Measurements from ENCODE around the gene FAR2.

DNA sequence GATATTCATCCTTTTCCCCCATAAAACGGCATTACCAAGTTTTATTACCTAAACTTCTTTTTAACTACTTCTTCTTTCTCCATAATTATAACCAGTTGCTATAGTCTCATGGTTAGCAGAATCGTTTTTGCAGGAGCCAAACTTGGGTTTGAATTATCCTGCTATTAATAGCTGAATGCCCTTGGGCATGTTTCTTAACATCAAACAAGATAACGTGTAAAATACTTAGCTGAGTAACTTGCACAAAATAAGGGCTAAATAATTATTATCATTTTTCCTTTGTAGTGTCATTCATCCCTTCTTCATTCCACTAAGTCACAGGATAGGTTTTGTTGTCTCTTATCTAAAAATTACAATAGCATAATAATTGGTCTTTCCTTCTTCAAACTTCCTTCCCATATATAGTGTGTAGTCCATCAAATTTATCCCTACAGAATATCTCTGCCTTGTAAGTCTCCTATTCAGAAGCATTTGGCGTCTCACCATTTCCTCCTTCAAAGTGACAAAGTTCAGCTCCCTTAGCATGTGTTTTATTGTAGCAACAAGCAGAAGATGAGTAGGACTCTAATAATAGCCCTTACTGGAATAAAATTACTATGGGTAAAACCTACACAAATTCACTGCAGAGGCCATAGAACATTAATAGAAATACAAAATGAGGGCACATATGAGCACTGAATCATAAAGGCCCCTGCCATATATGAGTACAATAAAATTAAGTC, 63.8 kb downstream of the FAR2 start:
- TF ChIP-seq CREB1 (CRISPR knock-in tag; IDR thresholded peaks at IDR 0.05; ENCODE audit: low read depth): no peak
- TF ChIP-seq, protein P1, sequence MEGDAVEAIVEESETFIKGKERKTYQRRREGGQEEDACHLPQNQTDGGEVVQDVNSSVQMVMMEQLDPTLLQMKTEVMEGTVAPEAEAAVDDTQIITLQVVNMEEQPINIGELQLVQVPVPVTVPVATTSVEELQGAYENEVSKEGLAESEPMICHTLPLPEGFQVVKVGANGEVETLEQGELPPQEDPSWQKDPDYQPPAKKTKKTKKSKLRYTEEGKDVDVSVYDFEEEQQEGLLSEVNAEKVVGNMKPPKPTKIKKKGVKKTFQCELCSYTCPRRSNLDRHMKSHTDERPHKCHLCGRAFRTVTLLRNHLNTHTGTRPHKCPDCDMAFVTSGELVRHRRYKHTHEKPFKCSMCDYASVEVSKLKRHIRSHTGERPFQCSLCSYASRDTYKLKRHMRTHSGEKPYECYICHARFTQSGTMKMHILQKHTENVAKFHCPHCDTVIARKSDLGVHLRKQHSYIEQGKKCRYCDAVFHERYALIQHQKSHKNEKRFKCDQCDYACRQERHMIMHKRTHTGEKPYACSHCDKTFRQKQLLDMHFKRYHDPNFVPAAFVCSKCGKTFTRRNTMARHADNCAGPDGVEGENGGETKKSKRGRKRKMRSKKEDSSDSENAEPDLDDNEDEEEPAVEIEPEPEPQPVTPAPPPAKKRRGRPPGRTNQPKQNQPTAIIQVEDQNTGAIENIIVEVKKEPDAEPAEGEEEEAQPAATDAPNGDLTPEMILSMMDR (conservative IDR thresholded peaks at IDR 0.05; ENCODE audit: low read depth in 2 of 2): no peak
- TF ChIP-seq JUNB (IDR thresholded peaks at IDR 0.05; ENCODE audit: unreplicated experiment): no peak
- TF ChIP-seq ZNF114 (CRISPR knock-in tag; IDR thresholded peaks at IDR 0.05): no peak
- no peak for TF ChIP-seq EZH2 (IDR thresholded peaks at IDR 0.05; ENCODE audit: low read depth, unreplicated experiment)
- TF ChIP-seq POLR2AphosphoS5 (IDR thresholded peaks at IDR 0.05; ENCODE audit: low read depth): no peak
- TF ChIP-seq EZH2phosphoT487 (IDR thresholded peaks at IDR 0.05; ENCODE audit: unreplicated experiment): no peak

Data from GM23338 (cell line).